HG02798 (cell line): ENCODE results near the gene PALLD.

Source experiments
- ATAC-seq: cut with Tn5 transposase; IDR thresholded peaks from one replicate; pipeline ENCODE4 v1.9.1; 2021; ENCODE audit warnings: mild to moderate bottlenecking; ENCODE audit not compliant: unreplicated experiment, poor library complexity

The PALLD gene

GRCh38 chr4:168659741-168660465 is 163.1 kb downstream of the PALLD start:
- ATAC-seq: no peak

- ATAC-seq: no peak
These were observed 165.6 kb downstream of the PALLD start for GRCh38 chr4:168662297-168662984.

- ATAC-seq: no peak
These were observed 167.5 kb downstream of the PALLD start for GRCh38 chr4:168664242-168664891.

GRCh38 chr4:168666531-168666930 is 169.7 kb downstream of the PALLD start:
- ATAC-seq: no peak

GRCh38 chr4:168667376-168667775 is 170.5 kb downstream of the PALLD start:
- no peak for ATAC-seq

- ATAC-seq: no peak
These were observed 171.1 kb downstream of the PALLD start for GRCh38 chr4:168667921-168668320.

GRCh38 chr4:168673476-168673875 is 176.6 kb downstream of the PALLD start:
- ATAC-seq: no peak

- no peak for ATAC-seq
These were observed 177.4 kb downstream of the PALLD start for GRCh38 chr4:168674077-168674747.

- no peak for ATAC-seq
These were observed 178.0 kb downstream of the PALLD start for GRCh38 chr4:168674866-168675265.

GRCh38 chr4:168677063-168677462 is 180.2 kb downstream of the PALLD start:
- no peak for ATAC-seq

GRCh38 chr4:168677879-168678278 is 181.0 kb downstream of the PALLD start:
- ATAC-seq: no peak

GRCh38 chr4:168678751-168679366 is 182.0 kb downstream of the PALLD start:
- no peak for ATAC-seq

GRCh38 chr4:168679397-168679796 is 182.5 kb downstream of the PALLD start:
- no peak for ATAC-seq

- no peak for ATAC-seq
These were observed 183.0 kb downstream of the PALLD start for GRCh38 chr4:168679819-168680218.

- ATAC-seq: no peak
These were observed 186.1 kb downstream of the PALLD start for GRCh38 chr4:168682898-168683500.

- no peak for ATAC-seq
These were observed 186.7 kb downstream of the PALLD start for GRCh38 chr4:168683595-168683994.

- ATAC-seq: peak; percentile 74
These were observed 188.4 kb downstream of the PALLD start for GRCh38 chr4:168685136-168685809.

- ATAC-seq: no peak
These were observed 191.7 kb downstream of the PALLD start for GRCh38 chr4:168688584-168688983.

- ATAC-seq: no peak
These were observed 192.9 kb downstream of the PALLD start for GRCh38 chr4:168689791-168690190.
